ENCODE results near the gene SLITRK4.

DNA sequence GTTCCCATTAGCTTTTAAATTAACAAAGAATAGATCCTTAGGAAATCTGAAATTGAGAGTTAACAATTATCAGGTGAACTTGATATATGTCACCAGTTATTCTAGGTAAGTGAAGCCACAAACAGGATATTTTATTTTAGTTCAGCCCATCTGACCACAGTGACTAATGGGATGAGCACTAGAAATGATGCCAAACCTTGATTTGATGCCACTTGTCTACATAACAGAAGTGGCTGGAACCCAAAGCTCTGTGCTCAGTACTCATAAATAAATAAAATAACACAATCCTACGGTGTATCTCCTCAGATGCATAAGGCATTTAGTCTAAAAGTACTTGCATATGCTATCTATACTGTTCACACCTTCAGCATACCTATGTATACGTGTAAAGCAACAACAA lies 12.2 kb downstream of the SLITRK4 start:
- TF ChIP-seq CTCF (IDR thresholded peaks at IDR 0.05; ENCODE audit: low read depth, low read length, missing input control) (no peak), HNF4G (IDR thresholded peaks at IDR 0.05) (no peak), SP1 (IDR thresholded peaks at IDR 0.05) (no peak), REST (IDR thresholded peaks at IDR 0.05) (no peak), GABPA (IDR thresholded peaks at IDR 0.05 in 1 of 2, conservative IDR thresholded peaks at IDR 0.05 in 1 of 2) (no peak)

All from liver (tissue), 3 donors.